ENCODE measurements around the gene ASPA.

ASPA gene

DNA sequence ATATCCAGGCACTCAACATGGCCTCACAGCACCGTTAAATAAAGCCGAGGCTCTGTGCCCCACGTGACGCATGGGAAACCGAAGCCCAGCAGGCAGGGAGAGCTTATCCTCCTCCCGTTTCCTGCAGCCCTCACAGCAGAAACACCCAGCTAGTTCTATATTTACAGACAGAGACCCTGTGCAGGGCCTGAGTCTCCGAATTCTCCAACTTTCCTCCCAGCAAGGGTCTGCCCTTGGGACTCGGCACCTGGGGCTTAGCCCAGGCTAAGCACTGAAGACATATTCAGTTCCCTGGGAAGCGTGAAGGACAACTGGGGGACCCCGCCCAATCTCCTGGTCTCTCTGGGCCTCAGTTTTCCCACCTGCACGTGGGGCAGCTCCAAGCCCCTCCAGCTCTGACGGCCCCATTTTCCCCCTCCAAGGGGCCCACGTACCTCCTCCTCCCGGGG lies 52.6 kb downstream of the ASPA start:
- TF ChIP-seq, protein P1, sequence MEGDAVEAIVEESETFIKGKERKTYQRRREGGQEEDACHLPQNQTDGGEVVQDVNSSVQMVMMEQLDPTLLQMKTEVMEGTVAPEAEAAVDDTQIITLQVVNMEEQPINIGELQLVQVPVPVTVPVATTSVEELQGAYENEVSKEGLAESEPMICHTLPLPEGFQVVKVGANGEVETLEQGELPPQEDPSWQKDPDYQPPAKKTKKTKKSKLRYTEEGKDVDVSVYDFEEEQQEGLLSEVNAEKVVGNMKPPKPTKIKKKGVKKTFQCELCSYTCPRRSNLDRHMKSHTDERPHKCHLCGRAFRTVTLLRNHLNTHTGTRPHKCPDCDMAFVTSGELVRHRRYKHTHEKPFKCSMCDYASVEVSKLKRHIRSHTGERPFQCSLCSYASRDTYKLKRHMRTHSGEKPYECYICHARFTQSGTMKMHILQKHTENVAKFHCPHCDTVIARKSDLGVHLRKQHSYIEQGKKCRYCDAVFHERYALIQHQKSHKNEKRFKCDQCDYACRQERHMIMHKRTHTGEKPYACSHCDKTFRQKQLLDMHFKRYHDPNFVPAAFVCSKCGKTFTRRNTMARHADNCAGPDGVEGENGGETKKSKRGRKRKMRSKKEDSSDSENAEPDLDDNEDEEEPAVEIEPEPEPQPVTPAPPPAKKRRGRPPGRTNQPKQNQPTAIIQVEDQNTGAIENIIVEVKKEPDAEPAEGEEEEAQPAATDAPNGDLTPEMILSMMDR (IDR thresholded peaks at IDR 0.05; ENCODE audit: low read depth, low read length) = no peak
- TF ChIP-seq POLR2A (IDR thresholded peaks at IDR 0.05; ENCODE audit: extremely low read depth, insufficient read length) = no peak
- TF ChIP-seq, protein P2, sequence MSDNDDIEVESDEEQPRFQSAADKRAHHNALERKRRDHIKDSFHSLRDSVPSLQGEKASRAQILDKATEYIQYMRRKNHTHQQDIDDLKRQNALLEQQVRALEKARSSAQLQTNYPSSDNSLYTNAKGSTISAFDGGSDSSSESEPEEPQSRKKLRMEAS (IDR thresholded peaks at IDR 0.05; ENCODE audit: low read depth, low read length) = no peak
- no peak for TF ChIP-seq MYC (IDR thresholded peaks at IDR 0.05; ENCODE audit: low read depth, low read length)
- no peak overlapping the region for H3K4me3 ChIP-seq (ENCODE audit: low read depth, low read length)
- no peak for DNase-seq (ENCODE audit: low read depth)

- TF ChIP-seq, protein P1 (IDR thresholded peaks at IDR 0.05; ENCODE audit: low read depth, low read length) = no peak
- TF ChIP-seq, protein P2 (IDR thresholded peaks at IDR 0.05; ENCODE audit: low read depth, low read length) = no peak
- TF ChIP-seq POLR2A (IDR thresholded peaks at IDR 0.05; ENCODE audit: extremely low read depth, insufficient read length) (no peak), MYC (IDR thresholded peaks at IDR 0.05; ENCODE audit: low read depth, low read length) (no peak)
- DNase-seq (ENCODE audit: low read depth) = peak; percentile 39
- no peak overlapping the region for H3K4me3 ChIP-seq (ENCODE audit: low read depth, low read length)
These were observed 53.2 kb downstream of the ASPA start for GRCh38 chr17:3528880-3529511.

- no peak for DNase-seq (ENCODE audit: low read depth)
- H3K4me3 ChIP-seq (ENCODE audit: low read depth, low read length) = no peak overlapping the region
- TF ChIP-seq, protein P1 (IDR thresholded peaks at IDR 0.05; ENCODE audit: low read depth, low read length) = no peak
- TF ChIP-seq, protein P2 (IDR thresholded peaks at IDR 0.05; ENCODE audit: low read depth, low read length) = no peak
- TF ChIP-seq MYC (IDR thresholded peaks at IDR 0.05; ENCODE audit: low read depth, low read length) (no peak), POLR2A (IDR thresholded peaks at IDR 0.05; ENCODE audit: extremely low read depth, insufficient read length) (no peak)
These were observed 54.3 kb downstream of the ASPA start for GRCh38 chr17:3529817-3530741.

GRCh38 chr17:3531266-3532101 lies 55.7 kb downstream of the ASPA start:
- DNase-seq (ENCODE audit: low read depth) = no peak
- H3K4me3 ChIP-seq (ENCODE audit: low read depth, low read length) = no peak overlapping the region

More at GRCh38 chr17:3531266-3532101, 55.7 kb downstream of the ASPA start:
- TF ChIP-seq POLR2A (IDR thresholded peaks at IDR 0.05; ENCODE audit: extremely low read depth, insufficient read length) = no peak
- TF ChIP-seq, protein P2 (IDR thresholded peaks at IDR 0.05; ENCODE audit: low read depth, low read length) = no peak
- no peak for TF ChIP-seq MYC (IDR thresholded peaks at IDR 0.05; ENCODE audit: low read depth, low read length)
- TF ChIP-seq, protein P1 (IDR thresholded peaks at IDR 0.05; ENCODE audit: low read depth, low read length) = no peak

All from NB4 (cell line).